ENCODE measurements around the gene ENPP1.
A peak's percentile ranks its signal among the peaks of the same experiment; 100 is the strongest.

ENPP1 gene

DNA sequence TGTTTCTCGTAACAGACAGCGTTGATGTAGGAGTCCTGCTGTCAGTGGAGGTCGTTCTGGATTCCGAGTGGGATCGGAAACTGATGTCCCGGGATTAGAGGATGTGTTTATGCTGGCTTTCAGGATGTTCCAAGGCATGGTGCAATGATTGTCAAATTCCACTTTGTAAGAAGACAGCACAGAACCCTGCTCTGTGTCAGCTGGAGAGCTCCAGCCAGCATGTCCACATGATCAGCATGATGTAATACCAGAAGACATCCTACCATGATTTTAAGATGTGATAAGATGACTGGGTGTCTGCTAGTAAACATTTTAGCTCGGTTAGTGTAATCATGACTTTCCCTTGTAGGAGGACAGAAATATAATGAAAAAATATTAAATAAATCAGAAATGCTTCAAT is 20.3 kb downstream of the ENPP1 start:
- no peak for DNase-seq (ENCODE audit: low read depth, low spot score)
- no peak overlapping the region for H3K4me3 ChIP-seq
- no peaks in the 10 kb centered on the region for H3K36me3 ChIP-seq (ENCODE audit: insufficient read depth, low read length)
- no peak for TF ChIP-seq EZH2 (IDR thresholded peaks at IDR 0.05)
- H3K9me3 ChIP-seq (ENCODE audit: low read depth, low read length) = no peaks in the 10 kb centered on the region
- H3K27ac ChIP-seq = no peak overlapping the region
- H3K9ac ChIP-seq (ENCODE audit: insufficient read length) = no peak overlapping the region

DNA sequence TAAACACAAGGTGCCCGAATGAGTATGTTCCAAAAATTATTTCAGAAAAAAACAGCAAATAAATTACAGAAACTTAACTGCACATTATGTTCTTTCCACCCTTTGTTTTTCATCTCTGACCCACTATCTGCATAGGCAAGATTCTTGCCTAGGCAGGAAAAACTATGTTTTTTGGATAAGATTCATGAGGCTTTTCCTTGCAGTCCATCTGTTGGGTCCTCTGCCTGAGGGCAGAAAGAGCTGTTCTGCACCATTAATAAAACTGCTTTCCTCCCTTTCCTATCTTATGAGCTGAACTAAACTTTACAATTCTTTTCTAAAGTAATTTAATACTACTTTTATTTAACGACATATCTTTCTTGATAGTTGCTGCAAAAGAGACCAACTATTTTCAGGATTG is 21.1 kb downstream of the ENPP1 start:
- TF ChIP-seq EZH2 (IDR thresholded peaks at IDR 0.05) = no peak
- no peak for TF ChIP-seq FOXP2 (optimal IDR thresholded peaks at IDR 0.05; ENCODE audit: control extremely low read depth, extremely low read length, insufficient read depth)
- TF ChIP-seq POLR2AphosphoS5 (IDR thresholded peaks at IDR 0.05; ENCODE audit: borderline replicate concordance, low read depth, low read length) = no peak
- peak overlapping the region; percentile 82 for H3K27ac ChIP-seq
- DNase-seq (ENCODE audit: low read depth, low spot score) = peak; percentile 35
- no peaks in the 10 kb centered on the region for H3K9me3 ChIP-seq (ENCODE audit: low read depth, low read length)
- no peak overlapping the region for H3K9ac ChIP-seq (ENCODE audit: insufficient read length)
- no peaks in the 10 kb centered on the region for H3K36me3 ChIP-seq (ENCODE audit: insufficient read depth, low read length)
- H3K4me3 ChIP-seq = peak overlapping the region; percentile 45

DNA sequence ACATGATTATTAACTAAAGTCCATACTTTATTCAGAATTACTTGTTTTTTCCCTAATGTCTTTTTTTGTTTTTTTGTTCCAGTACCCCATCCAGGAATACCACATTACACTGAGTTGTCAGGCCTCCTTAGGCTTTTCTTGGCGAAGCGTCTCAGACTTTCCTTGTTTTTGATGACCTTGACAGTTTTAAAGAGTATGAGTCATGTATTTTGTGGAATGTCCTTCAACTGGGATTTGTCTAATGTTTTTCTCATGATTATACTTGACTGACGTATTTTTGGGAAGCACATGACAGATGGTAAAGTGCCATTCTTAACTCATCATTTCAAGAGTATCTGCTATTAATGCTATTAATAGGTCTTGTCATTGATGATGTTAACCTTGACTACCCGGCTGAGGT is 23.6 kb downstream of the ENPP1 start:
- Histone ChIP-seq H3K27ac (no peak overlapping the region), H3K9me3 (ENCODE audit: low read depth, low read length) (no peaks in the 10 kb centered on the region), H3K9ac (ENCODE audit: insufficient read length) (no peak overlapping the region), H3K36me3 (ENCODE audit: insufficient read depth, low read length) (no peaks in the 10 kb centered on the region), H3K4me3 (no peak overlapping the region)
- TF ChIP-seq POLR2AphosphoS5 (IDR thresholded peaks at IDR 0.05; ENCODE audit: borderline replicate concordance, low read depth, low read length) = no peak
- no peak for TF ChIP-seq FOXP2 (optimal IDR thresholded peaks at IDR 0.05; ENCODE audit: control extremely low read depth, extremely low read length, insufficient read depth)
- no peak for TF ChIP-seq EZH2 (IDR thresholded peaks at IDR 0.05)
- DNase-seq (ENCODE audit: low read depth, low spot score) = no peak

DNA sequence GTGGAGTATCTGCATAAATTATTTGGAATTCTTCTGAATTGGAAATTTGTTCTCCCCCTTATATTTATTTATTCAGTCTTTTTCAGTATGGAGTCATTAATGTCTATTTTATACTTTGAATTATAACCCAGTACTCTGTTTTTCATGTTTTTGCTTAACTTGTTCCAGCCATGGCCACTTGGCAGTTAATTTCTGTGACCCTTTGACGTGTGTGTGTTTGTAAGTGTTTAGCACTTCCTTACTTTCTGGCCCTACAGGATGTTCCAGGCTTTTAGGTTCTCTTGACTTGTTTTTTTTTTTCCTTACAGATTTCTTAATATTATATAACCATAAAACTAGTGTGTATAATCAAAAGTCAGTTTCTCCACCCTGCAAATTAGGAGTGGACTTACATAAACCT is 24.1 kb downstream of the ENPP1 start:
- Histone ChIP-seq H3K27ac (no peak overlapping the region), H3K9me3 (ENCODE audit: low read depth, low read length) (no peaks in the 10 kb centered on the region), H3K9ac (ENCODE audit: insufficient read length) (no peak overlapping the region), H3K36me3 (ENCODE audit: insufficient read depth, low read length) (no peaks in the 10 kb centered on the region), H3K4me3 (no peak overlapping the region)
- DNase-seq (ENCODE audit: low read depth, low spot score) = no peak
- TF ChIP-seq EZH2 (IDR thresholded peaks at IDR 0.05) (no peak), POLR2AphosphoS5 (IDR thresholded peaks at IDR 0.05; ENCODE audit: borderline replicate concordance, low read depth, low read length) (no peak)

DNA sequence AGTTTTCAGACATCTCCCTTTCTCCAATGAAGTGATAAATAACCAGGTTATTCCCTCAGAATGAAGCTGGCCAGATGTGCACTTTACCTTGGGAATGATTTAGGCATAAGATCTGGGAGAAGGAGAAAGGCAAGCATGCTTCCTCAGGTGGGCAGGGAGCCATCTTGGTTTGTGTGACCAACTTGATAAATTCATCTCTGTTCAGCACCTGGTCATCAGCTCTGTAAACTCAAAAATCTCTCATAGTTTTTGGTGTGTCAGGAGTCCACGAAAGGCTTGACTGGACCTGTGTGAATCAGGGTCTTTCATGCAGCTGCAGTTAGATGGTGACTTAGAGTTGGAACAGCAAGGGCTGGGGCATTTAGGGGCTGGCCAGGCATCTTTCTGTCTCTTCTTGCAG is 24.5 kb downstream of the ENPP1 start:
- no peaks in the 10 kb centered on the region for H3K9me3 ChIP-seq (ENCODE audit: low read depth, low read length)
- no peak for DNase-seq (ENCODE audit: low read depth, low spot score)
- no peak overlapping the region for H3K4me3 ChIP-seq
- TF ChIP-seq EZH2 (IDR thresholded peaks at IDR 0.05) = no peak
- TF ChIP-seq POLR2AphosphoS5 (IDR thresholded peaks at IDR 0.05; ENCODE audit: borderline replicate concordance, low read depth, low read length) = no peak
- no peak for TF ChIP-seq FOXP2 (optimal IDR thresholded peaks at IDR 0.05; ENCODE audit: control extremely low read depth, extremely low read length, insufficient read depth)
- no peaks in the 10 kb centered on the region for H3K36me3 ChIP-seq (ENCODE audit: insufficient read depth, low read length)
- no peak overlapping the region for H3K27ac ChIP-seq
- no peak overlapping the region for H3K9ac ChIP-seq (ENCODE audit: insufficient read length)

DNA sequence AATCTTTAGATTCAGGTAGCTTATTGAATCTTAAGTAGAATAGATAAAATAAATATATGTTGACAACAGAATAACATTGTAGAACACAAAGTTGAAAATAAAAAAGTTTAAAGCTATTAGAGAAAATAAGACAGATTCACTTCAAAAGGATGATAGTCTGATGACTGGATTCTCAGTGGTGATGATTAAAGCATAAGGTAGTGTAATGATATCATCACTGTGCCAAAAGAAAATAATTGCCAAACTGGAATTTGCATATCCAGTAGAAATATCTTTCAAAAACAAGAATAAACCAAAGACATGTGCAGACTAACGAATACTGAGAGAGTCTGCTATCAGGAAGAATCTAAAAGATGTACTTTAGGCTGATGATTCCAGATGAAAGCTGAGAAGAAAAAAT is 30.2 kb downstream of the ENPP1 start:
- DNase-seq (ENCODE audit: low read depth, low spot score) = no peak
- no peak for TF ChIP-seq FOXP2 (optimal IDR thresholded peaks at IDR 0.05; ENCODE audit: control extremely low read depth, extremely low read length, insufficient read depth)
- TF ChIP-seq POLR2AphosphoS5 (IDR thresholded peaks at IDR 0.05; ENCODE audit: borderline replicate concordance, low read depth, low read length) = no peak
- TF ChIP-seq EZH2 (IDR thresholded peaks at IDR 0.05) = no peak
- Histone ChIP-seq H3K4me3 (no peak overlapping the region), H3K36me3 (ENCODE audit: insufficient read depth, low read length) (no peaks in the 10 kb centered on the region), H3K9ac (ENCODE audit: insufficient read length) (no peak overlapping the region), H3K27ac (no peak overlapping the region), H3K9me3 (ENCODE audit: low read depth, low read length) (no peaks in the 10 kb centered on the region)

DNA sequence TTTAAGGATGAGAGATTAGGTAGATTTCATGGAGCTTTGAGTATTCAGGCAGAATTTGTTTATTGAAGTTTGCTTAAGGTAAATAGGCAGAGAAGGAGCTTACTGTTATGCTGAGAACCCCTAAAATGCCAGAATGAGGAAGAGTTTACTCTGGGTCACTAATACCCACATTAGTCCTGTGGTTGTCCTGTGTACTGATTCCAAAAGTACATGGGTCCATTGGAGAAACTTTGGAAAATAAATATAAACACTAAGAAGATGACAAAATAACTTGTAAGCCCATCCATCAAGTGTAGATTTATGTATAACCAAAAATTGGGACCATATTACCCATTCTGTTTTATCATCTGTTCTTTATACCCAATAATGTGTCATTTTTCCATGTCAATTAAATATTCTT is 31.6 kb downstream of the ENPP1 start:
- Histone ChIP-seq H3K4me3 (no peak overlapping the region), H3K27ac (no peak overlapping the region), H3K36me3 (ENCODE audit: insufficient read depth, low read length) (no peaks in the 10 kb centered on the region), H3K9ac (ENCODE audit: insufficient read length) (no peak overlapping the region), H3K9me3 (ENCODE audit: low read depth, low read length) (no peaks in the 10 kb centered on the region)
- no peak for DNase-seq (ENCODE audit: low read depth, low spot score)
- no peak for TF ChIP-seq FOXP2 (optimal IDR thresholded peaks at IDR 0.05; ENCODE audit: control extremely low read depth, extremely low read length, insufficient read depth)
- TF ChIP-seq POLR2AphosphoS5 (IDR thresholded peaks at IDR 0.05; ENCODE audit: borderline replicate concordance, low read depth, low read length) = no peak
- no peak for TF ChIP-seq EZH2 (IDR thresholded peaks at IDR 0.05)

DNA sequence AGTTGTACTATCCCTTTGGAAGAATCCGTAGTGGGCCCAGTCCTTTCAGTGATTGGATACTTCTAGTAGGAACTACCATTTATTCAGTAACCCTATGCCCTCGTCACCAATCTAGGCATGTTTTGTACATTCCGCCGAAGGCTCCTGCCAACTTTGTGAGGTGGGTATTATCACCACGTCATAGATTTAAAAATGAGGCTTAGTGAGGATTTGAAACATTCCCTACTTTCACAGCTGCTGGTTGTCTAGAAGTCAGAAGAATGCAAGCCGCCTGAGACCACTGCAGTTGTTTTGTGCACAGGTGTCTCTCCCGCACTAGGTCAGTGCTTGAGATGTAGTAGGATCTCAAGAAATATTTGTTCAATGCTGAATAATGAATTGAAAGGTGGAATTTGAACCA is 32.6 kb downstream of the ENPP1 start:
- H3K27ac ChIP-seq = no peak overlapping the region
- no peaks in the 10 kb centered on the region for H3K36me3 ChIP-seq (ENCODE audit: insufficient read depth, low read length)
- no peak for DNase-seq (ENCODE audit: low read depth, low spot score)
- no peak overlapping the region for H3K9ac ChIP-seq (ENCODE audit: insufficient read length)
- TF ChIP-seq FOXP2 (optimal IDR thresholded peaks at IDR 0.05; ENCODE audit: control extremely low read depth, extremely low read length, insufficient read depth) (no peak), POLR2AphosphoS5 (IDR thresholded peaks at IDR 0.05; ENCODE audit: borderline replicate concordance, low read depth, low read length) (no peak), EZH2 (IDR thresholded peaks at IDR 0.05) (no peak)
- no peaks in the 10 kb centered on the region for H3K9me3 ChIP-seq (ENCODE audit: low read depth, low read length)
- no peak overlapping the region for H3K4me3 ChIP-seq

DNA sequence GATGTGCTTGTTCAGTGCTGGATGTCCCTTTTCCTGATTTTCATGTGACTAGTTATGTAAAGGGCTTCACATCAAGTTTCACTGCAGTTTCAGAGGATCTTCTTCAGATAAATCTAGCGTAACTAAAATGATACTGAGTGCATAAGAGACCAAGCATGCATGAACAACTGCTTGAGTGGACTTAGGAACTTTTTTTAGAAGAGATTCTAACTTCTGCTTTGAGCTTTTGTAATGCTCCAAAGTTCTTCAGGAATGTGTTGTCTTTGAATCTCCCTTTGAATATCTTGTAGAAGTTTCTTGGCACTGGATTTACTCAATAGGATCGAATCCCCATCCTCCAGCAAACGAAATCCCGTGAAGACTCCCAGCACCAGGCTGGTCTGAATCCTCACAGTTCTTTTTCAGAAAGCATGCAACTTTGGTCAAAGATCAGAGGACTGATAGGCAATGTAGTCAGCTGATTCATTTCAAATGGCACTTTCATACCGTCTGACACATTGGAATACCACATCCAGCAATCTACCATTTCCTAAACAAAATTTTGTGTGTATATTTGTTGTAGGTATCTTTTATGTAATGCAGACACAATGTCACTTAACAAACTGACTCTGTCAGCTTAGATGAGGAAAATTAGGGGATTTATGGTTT is 33.2 kb downstream of the ENPP1 start:
- H3K9ac ChIP-seq (ENCODE audit: insufficient read length) = no peak overlapping the region
- no peaks in the 10 kb centered on the region for H3K9me3 ChIP-seq (ENCODE audit: low read depth, low read length)
- H3K4me3 ChIP-seq = no peak overlapping the region
- TF ChIP-seq EZH2 (IDR thresholded peaks at IDR 0.05) (no peak), FOXP2 (optimal IDR thresholded peaks at IDR 0.05; ENCODE audit: control extremely low read depth, extremely low read length, insufficient read depth) (no peak), POLR2AphosphoS5 (IDR thresholded peaks at IDR 0.05; ENCODE audit: borderline replicate concordance, low read depth, low read length) (no peak)
- no peaks in the 10 kb centered on the region for H3K36me3 ChIP-seq (ENCODE audit: insufficient read depth, low read length)
- H3K27ac ChIP-seq = no peak overlapping the region
- DNase-seq (ENCODE audit: low read depth, low spot score) = no peak
